IPS DF 19.7 (cell line): Measurements from ENCODE around the gene DDX17.

Experiments
- DNase-seq: peaks from one replicate; pipeline ENCODE4 v3.0.0-alpha.2; 2013; ENCODE audit warnings: low read depth, low spot score

DDX17 gene

DNA sequence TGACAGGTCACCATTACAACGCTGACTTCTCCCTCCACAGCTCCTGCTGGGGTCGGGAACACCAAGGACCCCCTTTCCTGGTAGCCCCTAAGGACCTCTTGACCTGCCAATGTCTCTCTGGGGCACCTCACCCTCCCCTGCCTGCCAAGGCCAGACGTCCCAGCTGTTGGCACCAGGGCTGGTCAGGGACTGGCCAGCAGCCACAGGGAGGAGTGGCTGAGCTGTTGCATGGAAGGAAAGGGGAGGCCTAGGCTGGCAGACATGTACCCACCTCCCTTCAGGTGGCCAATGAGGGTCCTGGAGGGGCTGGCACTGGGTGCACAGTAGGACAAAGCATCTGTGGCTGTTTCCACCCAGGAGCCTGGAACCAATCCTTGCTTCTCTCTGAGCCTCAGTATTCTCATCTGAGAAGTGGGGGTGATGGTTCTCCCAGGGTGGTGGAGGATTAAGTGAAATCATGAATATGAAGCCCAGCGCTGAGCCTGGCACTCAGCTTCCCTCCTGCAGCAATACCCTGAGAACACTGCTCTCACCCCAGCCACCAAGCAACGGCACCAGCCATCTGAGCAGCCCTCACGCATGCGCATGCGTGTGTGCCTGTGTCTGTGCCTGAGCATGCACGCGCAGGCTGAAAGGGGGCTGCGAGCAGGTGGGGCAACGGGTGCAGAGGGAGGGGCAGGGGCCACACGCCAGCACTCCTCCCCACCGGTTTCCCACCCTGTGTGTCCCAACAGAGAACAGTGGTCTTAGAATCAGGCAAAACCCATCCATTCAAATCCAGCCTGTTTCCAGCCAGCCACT, 57.0 kb downstream of the DDX17 start:
- no peak for DNase-seq

DNA sequence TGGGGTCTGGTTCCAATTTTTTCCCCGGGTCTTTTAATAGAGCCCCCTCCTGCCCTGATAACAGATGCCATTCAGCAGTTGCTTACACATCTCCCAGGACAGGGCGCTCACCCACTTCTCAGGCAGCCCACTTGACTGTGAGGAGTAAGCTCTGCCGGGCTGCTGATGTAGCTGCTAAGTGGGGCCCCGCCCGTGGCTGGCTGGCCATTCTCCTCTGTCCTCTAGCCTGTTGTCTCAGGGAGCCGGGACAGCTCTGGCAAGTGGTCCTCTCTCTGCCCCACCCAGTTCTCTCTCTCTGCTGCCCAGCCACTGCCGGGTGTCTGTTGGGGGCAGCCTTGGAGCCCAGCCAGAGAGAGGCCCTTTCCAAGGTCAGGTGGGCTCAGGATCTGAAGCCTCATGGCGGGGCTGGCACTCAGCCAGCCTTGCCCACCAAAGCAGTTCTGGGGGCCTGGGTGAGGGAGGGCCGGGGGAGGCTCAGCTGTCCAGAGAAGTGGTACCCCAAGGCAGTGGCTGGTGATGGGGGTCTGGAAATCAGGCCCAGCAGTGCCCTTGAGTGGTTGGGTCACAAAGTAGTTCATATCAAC, 60.0 kb downstream of the DDX17 start:
- DNase-seq = no peak

DNA sequence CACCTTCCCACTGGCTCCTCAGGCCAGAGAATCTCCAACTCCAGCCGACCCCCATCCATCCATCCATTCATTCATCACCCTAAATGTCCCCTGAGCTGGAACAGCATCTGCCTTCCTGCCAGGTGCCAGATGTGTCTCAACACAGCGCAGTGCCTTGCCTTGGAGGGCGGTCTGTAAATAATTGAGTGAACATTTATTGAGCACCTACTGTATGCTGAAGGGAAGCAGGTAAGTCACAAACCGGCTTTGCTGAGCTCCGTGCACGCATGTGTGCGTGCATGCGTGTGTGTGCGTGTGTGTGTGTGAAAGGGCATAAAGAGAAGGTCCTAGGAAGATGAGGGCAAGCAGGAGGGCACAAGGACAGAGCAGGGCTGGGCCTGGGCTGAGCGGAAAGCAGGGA, 61.3 kb downstream of the DDX17 start:
- no peak for DNase-seq

- DNase-seq = no peak
Measured at GRCh38 chr22:38443628-38444521, 62.2 kb downstream of the DDX17 start.

DNA sequence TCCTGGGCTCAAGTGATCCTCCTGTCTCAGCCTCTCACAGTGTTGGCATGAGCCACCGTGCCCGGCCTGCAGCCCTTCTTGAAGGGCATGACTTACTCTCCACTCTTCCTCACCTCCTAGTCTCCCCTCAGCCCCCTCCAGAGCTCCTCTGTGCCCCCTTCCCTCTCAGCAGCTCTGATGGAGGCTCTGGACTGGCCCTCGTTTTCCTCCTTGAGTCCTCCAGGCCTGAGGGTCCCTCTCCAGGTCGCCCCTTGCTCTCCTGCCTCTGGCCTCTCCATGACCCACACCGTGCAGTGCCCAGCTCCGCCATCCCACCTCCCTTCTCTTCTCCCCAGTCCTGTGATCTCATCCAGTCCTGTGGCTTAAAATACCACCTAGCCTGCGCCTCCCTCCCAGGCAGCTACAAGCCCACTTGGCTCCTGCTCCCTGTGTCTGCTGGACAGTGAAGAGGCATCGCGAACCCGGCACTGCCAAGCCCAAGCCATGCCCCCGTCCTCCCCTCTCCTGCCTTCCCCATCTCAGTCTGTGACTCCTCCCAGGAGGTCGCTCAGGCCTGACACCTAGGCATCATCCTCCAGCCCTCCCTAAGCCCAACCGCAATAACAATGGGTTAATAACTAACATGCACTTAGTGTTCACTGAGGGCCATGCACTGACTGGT, 63.0 kb downstream of the DDX17 start:
- DNase-seq = no peak

DNA sequence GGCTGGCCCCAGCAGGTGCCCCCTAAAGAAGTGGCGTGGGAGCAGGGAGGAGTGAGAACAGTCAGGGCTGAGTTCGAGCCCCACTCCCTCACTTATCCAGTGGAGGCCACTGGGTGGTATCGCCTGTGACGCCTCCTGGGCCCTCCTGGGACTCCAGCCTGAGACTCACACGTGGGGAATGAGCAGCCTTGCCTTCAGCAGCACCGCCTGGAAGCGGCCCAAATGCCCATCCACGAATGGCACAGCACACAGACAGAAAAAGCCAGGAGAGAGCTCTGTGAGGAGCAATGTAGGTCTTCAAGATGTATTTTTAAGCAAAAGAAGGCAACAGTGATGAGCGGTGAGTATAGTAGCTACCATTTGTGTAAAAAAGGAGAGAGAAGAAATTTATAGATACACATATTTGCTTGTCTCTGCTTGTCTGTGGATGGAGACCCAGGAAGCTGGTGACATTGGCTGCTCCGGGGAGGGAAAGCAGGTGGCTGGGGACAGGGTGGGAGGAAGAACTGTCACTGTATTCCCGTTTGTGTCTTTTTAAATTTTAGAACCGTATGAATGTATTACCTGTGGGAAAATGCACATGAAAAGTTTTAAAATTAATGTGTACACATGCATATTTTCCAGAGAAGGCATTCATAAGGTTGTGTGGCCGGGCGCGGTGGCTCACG, 64.4 kb downstream of the DDX17 start:
- no peak for DNase-seq

DNA sequence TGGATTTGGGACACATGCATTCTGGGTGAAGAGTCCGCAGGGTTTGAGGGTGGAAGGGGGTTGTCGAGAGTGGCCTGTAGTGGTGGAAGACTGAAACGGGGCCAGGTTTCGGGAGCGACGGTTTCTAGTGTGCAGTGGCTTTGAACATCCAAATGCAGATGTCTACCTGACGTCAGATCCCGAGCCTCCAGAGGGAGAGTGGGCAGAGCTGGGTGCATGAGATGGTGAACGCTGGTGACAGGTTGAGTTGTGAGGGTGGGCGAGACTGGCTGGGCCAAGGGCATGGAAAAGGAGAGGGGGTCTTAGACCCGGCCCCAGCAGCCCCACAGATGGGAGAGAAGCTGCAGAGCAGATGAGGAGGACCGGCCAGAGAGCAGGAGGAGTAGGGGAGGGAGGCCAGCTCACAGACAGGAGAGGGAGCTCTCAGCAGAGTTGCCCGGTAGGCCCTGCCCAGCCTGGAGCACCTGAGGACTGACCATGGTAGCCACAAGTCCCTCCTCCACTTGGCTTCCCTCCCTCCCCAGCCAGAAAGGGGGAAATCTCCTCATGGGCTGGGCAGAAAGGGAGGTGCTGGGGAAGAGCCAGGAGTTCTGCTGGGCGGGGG, 65.3 kb downstream of the DDX17 start:
- no peak for DNase-seq

GRCh38 chr22:38437416-38437815, 68.7 kb downstream of the DDX17 start:
- no peak for DNase-seq

GRCh38 chr22:38436629-38437395, 69.3 kb downstream of the DDX17 start:
- no peak for DNase-seq

- no peak for DNase-seq
Measured at GRCh38 chr22:38435965-38436364, 70.1 kb downstream of the DDX17 start.

DNA sequence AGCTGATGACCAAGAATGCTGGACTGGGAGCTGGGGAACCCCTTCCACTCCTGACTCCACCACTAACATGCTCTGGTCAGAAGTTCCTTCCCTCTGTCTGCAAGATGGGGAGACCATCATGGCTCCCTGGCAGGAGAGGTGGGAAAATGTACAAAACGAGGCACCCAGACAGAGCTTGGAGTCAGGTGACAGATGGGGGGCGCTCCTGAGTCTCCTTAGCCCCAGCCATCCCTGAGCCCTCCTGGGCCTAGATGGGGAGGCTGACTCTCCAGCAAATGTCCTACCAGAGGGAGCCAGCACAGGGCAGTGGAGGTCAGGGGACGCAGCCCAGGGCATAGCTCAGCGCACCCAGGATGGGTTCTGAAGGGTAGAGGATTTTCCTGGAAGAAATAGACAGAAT, 71.1 kb downstream of the DDX17 start:
- no peak for DNase-seq

- DNase-seq = no peak
Measured at GRCh38 chr22:38433871-38434270, 72.2 kb downstream of the DDX17 start.
